Right hindlimb (tissue), 1 donor: Measurements from ENCODE around the gene HAGH.
A peak's percentile ranks its signal among the peaks of the same experiment; 100 is the strongest.

Experiments used
- DNase-seq: peaks from one replicate; pipeline ENCODE4 v3.0.0-alpha.2; 2018

The HAGH gene

GRCh38 chr16:1760911-1761310 is 65.7 kb downstream of the HAGH start:
- peak; percentile 12 for DNase-seq

GRCh38 chr16:1759511-1759910 is 67.1 kb downstream of the HAGH start:
- no peak for DNase-seq

GRCh38 chr16:1758923-1759322 is 67.7 kb downstream of the HAGH start:
- DNase-seq, result no peak

- no peak for DNase-seq
Measured at GRCh38 chr16:1757714-1758461, 68.7 kb downstream of the HAGH start.
